Measurements from ENCODE around the gene PRDM16. TPM values are rescaled to one million over a fixed set of nuclear protein-coding genes. Genes with fewer than 3 reads are reported as not detected.

Gene PRDM16
- total and polyA plus RNA-seq, 2 of the 8 experiments (the other 6 are each of a cell fraction or from before 2014, with no cell fraction given), result 0.39 to 0.43 TPM

DNA sequence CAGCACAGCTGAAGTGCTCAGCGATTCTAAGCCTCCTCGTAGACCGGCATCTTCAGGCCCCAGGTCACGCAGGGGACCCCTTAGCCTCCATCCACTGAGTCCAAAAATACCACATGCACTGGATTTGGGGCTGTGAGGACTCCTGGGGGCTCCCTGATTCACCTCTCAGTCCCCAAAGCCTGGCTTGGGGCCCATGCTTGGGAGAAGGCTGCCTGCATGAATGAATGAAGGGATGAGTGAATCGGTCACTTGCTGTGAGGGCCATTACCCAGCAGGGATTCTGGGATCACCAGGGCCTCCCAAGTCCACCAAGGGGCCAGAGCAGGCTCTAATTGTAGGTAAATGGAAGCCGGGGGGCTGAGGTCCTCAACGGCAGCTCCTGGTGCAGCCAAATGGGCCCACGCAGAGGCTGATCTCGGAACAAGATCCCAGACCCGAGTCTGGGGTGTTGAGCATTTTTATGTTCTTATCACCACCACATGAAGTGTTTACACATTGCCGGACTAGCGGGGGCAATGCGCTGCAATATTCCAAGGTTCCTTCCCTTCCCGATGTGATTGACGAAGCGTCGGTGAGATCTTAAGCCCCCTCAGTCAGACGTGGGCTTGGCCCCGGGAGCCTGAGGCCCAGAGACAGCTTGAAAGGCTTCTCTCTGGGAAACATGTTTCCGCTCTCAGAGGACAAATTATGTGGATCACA lies 371.9 kb downstream of the PRDM16 start:
- H3K79me1 ChIP-seq (ENCODE audit: low read depth, low read length), result no peaks in the 10 kb centered on the region
- no peak overlapping the region for H3K4ac ChIP-seq (replicated peaks; ENCODE audit: insufficient read length, low read depth, low read length)
- DNase-seq (ENCODE audit: low read depth in 1 of 2, low spot score in 2 of 2) (no peak), FAIRE-seq (no peak)
- H2BK15ac ChIP-seq (ENCODE audit: low read length), result no peak overlapping the region
- H3K27ac ChIP-seq (ENCODE audit: low read depth, low read length), result no peak overlapping the region
- WGBS, 2 experiments (ENCODE audit: extremely low coverage in 1 of 2, insufficient coverage in 1 of 2, insufficient read length in 1 of 2, insufficient replicate concordance in 2 of 2, low coverage in 1 of 2, low lambda C conversion rate in 2 of 2, missing lambda C conversion rate in 1 of 2), result 95% methylated on average over 20 of the region's 20 CpGs; no CpG with 5 or more reads in 1 of the 2 experiments
- H3K9ac ChIP-seq (replicated peaks in 1 of 4; ENCODE audit: extremely low read depth in 1 of 4, low read depth in 3 of 4, low read length in 3 of 4), result no peak overlapping the region
- no peak overlapping the region for H3K18ac ChIP-seq (ENCODE audit: extremely low read depth, low read length)
- no peak overlapping the region for H3K4me3 ChIP-seq (ENCODE audit: extremely low read depth in 1 of 4, insufficient read depth in 2 of 4, low read depth in 3 of 4, low read length in 4 of 4)
- ChIA-PET POLR2A (ENCODE audit: partially characterized antibody) (no interaction called here), CTCF (ENCODE audit: partially characterized antibody) (interaction anchor here (0.6 to 6.5 kb wide), 8 partner anchors 8 to 179 kb away, joined by 3 to 35 read pairs (median 3); no protein-coding TSS in a partner anchor)
- H2BK5ac ChIP-seq (ENCODE audit: low read depth, low read length), result no peak overlapping the region
- H3K79me2 ChIP-seq (ENCODE audit: control insufficient read depth in 1 of 2, insufficient read depth in 2 of 2, low read length in 2 of 2), result no peaks in the 10 kb centered on the region
- H3K36me3 ChIP-seq (ENCODE audit: control insufficient read depth in 2 of 4, insufficient read depth in 4 of 4, low read length in 3 of 4), result no peaks in the 10 kb centered on the region
- H3K23me2 ChIP-seq (ENCODE audit: low read depth, low read length), result no peaks in the 10 kb centered on the region
- peaks cover 0 to 3% (median 1%) of the 10 kb centered on the region in 4 experiments; a peak in 3 of 7 replicates for H3K4me1 ChIP-seq (replicated peaks in 1 of 4; ENCODE audit: control insufficient read depth in 3 of 4, insufficient read depth in 4 of 4, low read length in 3 of 4)
- no peaks in the 10 kb centered on the region for H4K20me1 ChIP-seq (replicated peaks in 1 of 2; ENCODE audit: control insufficient read depth in 1 of 2, insufficient read depth in 2 of 2, low read length in 2 of 2)
- H3K14ac ChIP-seq (ENCODE audit: insufficient read length), result no peak overlapping the region
- no peak overlapping the region for H3K56ac ChIP-seq (replicated peaks; ENCODE audit: insufficient read length, low read depth, low read length)
- H3K27me3 ChIP-seq (replicated peaks in 1 of 4; ENCODE audit: control insufficient read depth in 3 of 4, extremely low read depth in 1 of 4, insufficient read depth in 3 of 4, low read length in 3 of 4), result peaks cover 0 to 2% (median under 1%) of the 10 kb centered on the region in 4 experiments; a peak in 1 of 7 replicates
- H3K9me3 ChIP-seq (ENCODE audit: insufficient read depth in 2 of 2, low read depth in 1 of 2, low read length in 1 of 2), result no peaks in the 10 kb centered on the region
- no peak overlapping the region for H2AFZ ChIP-seq (ENCODE audit: low read length)
- H2BK20ac ChIP-seq (ENCODE audit: low read length), result no peak overlapping the region
- H4K91ac ChIP-seq (replicated peaks; ENCODE audit: insufficient read length, low read length), result no peak overlapping the region
- no peak overlapping the region for H2AK5ac ChIP-seq (ENCODE audit: low read depth, low read length)
- H2BK12ac ChIP-seq (ENCODE audit: low read depth, low read length), result no peak overlapping the region
- H4K8ac ChIP-seq (ENCODE audit: extremely low read depth, insufficient read depth, low read length), result no peak overlapping the region
- H2BK120ac ChIP-seq (replicated peaks; ENCODE audit: low read depth, low read length), result no peak overlapping the region
- no peak overlapping the region for H4K5ac ChIP-seq (ENCODE audit: insufficient read length, low read depth, low read length)
- no peak overlapping the region for H3K4me2 ChIP-seq (ENCODE audit: insufficient read depth in 1 of 2, low read depth in 2 of 2, low read length in 2 of 2)
- no peak overlapping the region for H3K23ac ChIP-seq (ENCODE audit: insufficient read length)
- TF ChIP-seq GTF2F1 (IDR thresholded peaks at IDR 0.05; ENCODE audit: borderline replicate concordance, low read depth, low read length), result no peak
- TF ChIP-seq CTCF (IDR thresholded peaks at IDR 0.05; ENCODE audit: control extremely low read depth in 1 of 3, insufficient read depth in 1 of 3, low read depth in 1 of 3, low read length in 3 of 3), result no peak
- TF ChIP-seq POLR2AphosphoS5 (IDR thresholded peaks at IDR 0.05; ENCODE audit: low read depth, low read length), result no peak
- no peak for TF ChIP-seq RNF2 (IDR thresholded peaks at IDR 0.05; ENCODE audit: borderline replicate concordance, low read depth, low read length, missing control alignments, poor library complexity, severe bottlenecking)
- no peak for TF ChIP-seq ATF3 (IDR thresholded peaks at IDR 0.05; ENCODE audit: insufficient read depth, low read depth, low read length)
- no peak for TF ChIP-seq RBBP5 (IDR thresholded peaks at IDR 0.05; ENCODE audit: borderline replicate concordance, low read depth, low read length)
- no peak for TF ChIP-seq SUZ12 (IDR thresholded peaks at IDR 0.05; ENCODE audit: low read length)
- TF ChIP-seq HDAC6 (IDR thresholded peaks at IDR 0.05; ENCODE audit: low read depth, low read length), result no peak
- TF ChIP-seq BCL11A (IDR thresholded peaks at IDR 0.05; ENCODE audit: low read depth in 2 of 2, low read length in 2 of 2), result no peak

All from H1 (cell line).